ENCODE data around the gene JUND. TPM values are rescaled to one million over a fixed set of nuclear protein-coding genes. Genes with fewer than 3 reads are reported as not detected.

The JUND gene
- total RNA-seq, 1 experiment from 2014 or later: 151 TPM

- Histone ChIP-seq H3K27me3 (ENCODE audit: low read length) (no peaks in the 10 kb centered on the region), H3K27ac (ENCODE audit: low read length) (no peak overlapping the region), H2AFZ (ENCODE audit: low read length) (no peak overlapping the region), H3K4me2 (ENCODE audit: low read length) (peak overlapping the region; percentile 66), H3K4me1 (ENCODE audit: insufficient read depth, low read length) (no peaks in the 10 kb centered on the region), H3K36me3 (ENCODE audit: low read depth, low read length) (no peaks in the 10 kb centered on the region), H3K9me3 (ENCODE audit: low read length) (no peaks in the 10 kb centered on the region), H3K79me2 (ENCODE audit: low read length) (no peaks in the 10 kb centered on the region), H4K20me1 (ENCODE audit: low read length) (no peaks in the 10 kb centered on the region), H3K9ac (ENCODE audit: low read length) (no peak overlapping the region), H3F3A (ENCODE audit: low read length, unreplicated experiment) (no peaks in the 10 kb centered on the region), H3K4me3 (ENCODE audit: low read length) (no peak overlapping the region), H3K9me2 (replicated peaks; ENCODE audit: low read length) (no peaks in the 10 kb centered on the region)
- no peak for DNase-seq
- ChIA-PET POLR2A (ENCODE audit: unreplicated experiment) (interaction anchor here (0.6 kb wide), 1 partner anchor 39 kb away, joined by 4 read pairs; no protein-coding TSS in a partner anchor), CTCF (no interaction called here)
- TF ChIP-seq EZH2phosphoT487 (IDR thresholded peaks at IDR 0.05; ENCODE audit: borderline replicate concordance, low read length) (no peak), CTCF (conservative IDR thresholded peaks at IDR 0.05; ENCODE audit: low read depth, low read length) (no peak), EZH2 (IDR thresholded peaks at IDR 0.05; ENCODE audit: low read length, unreplicated experiment) (no peak)
- no TSS peak for BruUV-seq (replicated peaks)
- intact Hi-C loops (cut with micrococcal nuclease): no loop called here
- peak; percentile 37 for ATAC-seq
Measured at GRCh38 chr19:18232540-18233223, 48.7 kb downstream of the JUND start.

GRCh38 chr19:18231775-18232174 is 49.6 kb downstream of the JUND start:
- H3K9ac ChIP-seq (ENCODE audit: low read length): no peak overlapping the region
- H2AFZ ChIP-seq (ENCODE audit: low read length): no peak overlapping the region
- POLR2A ChIA-PET (ENCODE audit: unreplicated experiment): no interaction called here
- H3K4me2 ChIP-seq (ENCODE audit: low read length): no peak overlapping the region
- H3K4me1 ChIP-seq (ENCODE audit: insufficient read depth, low read length): no peaks in the 10 kb centered on the region
- no peaks in the 10 kb centered on the region for H3K36me3 ChIP-seq (ENCODE audit: low read depth, low read length)
- no TSS peak for BruUV-seq (replicated peaks)
- intact Hi-C loops (cut with micrococcal nuclease): no loop called here
- H3F3A ChIP-seq (ENCODE audit: low read length, unreplicated experiment): no peaks in the 10 kb centered on the region
- TF ChIP-seq EZH2phosphoT487 (IDR thresholded peaks at IDR 0.05; ENCODE audit: borderline replicate concordance, low read length) (no peak), CTCF (conservative IDR thresholded peaks at IDR 0.05; ENCODE audit: low read depth, low read length) (no peak), EZH2 (IDR thresholded peaks at IDR 0.05; ENCODE audit: low read length, unreplicated experiment) (no peak)
- no peaks in the 10 kb centered on the region for H3K27me3 ChIP-seq (ENCODE audit: low read length)
- CTCF ChIA-PET: no interaction called here
- no peaks in the 10 kb centered on the region for H3K79me2 ChIP-seq (ENCODE audit: low read length)
- H3K27ac ChIP-seq (ENCODE audit: low read length): no peak overlapping the region
- no peaks in the 10 kb centered on the region for H4K20me1 ChIP-seq (ENCODE audit: low read length)
- H3K4me3 ChIP-seq (ENCODE audit: low read length): no peak overlapping the region
- H3K9me3 ChIP-seq (ENCODE audit: low read length): no peaks in the 10 kb centered on the region
- H3K9me2 ChIP-seq (replicated peaks; ENCODE audit: low read length): no peaks in the 10 kb centered on the region
- no peak for DNase-seq
- ATAC-seq: no peak

- CTCF ChIA-PET: interaction anchor here (0.6 kb wide), 1 partner anchor 27 kb away, joined by 3 read pairs; the partner anchor contains the start of gene RAB3A
- H3K27ac ChIP-seq (ENCODE audit: low read length): no peak overlapping the region
- no peaks in the 10 kb centered on the region for H4K20me1 ChIP-seq (ENCODE audit: low read length)
- intact Hi-C loops (cut with micrococcal nuclease): no loop called here
- H2AFZ ChIP-seq (ENCODE audit: low read length): no peak overlapping the region
- no peaks in the 10 kb centered on the region for H3K79me2 ChIP-seq (ENCODE audit: low read length)
- H3K9me2 ChIP-seq (replicated peaks; ENCODE audit: low read length): no peaks in the 10 kb centered on the region
- no peak for DNase-seq
- H3K36me3 ChIP-seq (ENCODE audit: low read depth, low read length): no peaks in the 10 kb centered on the region
- no peaks in the 10 kb centered on the region for H3K9me3 ChIP-seq (ENCODE audit: low read length)
- no TSS peak for BruUV-seq (replicated peaks)
- TF ChIP-seq EZH2 (IDR thresholded peaks at IDR 0.05; ENCODE audit: low read length, unreplicated experiment): no peak
- TF ChIP-seq EZH2phosphoT487 (IDR thresholded peaks at IDR 0.05; ENCODE audit: borderline replicate concordance, low read length): no peak
- POLR2A ChIA-PET (ENCODE audit: unreplicated experiment): no interaction called here
- H3K4me2 ChIP-seq (ENCODE audit: low read length): no peak overlapping the region
- no peak for ATAC-seq
- no peaks in the 10 kb centered on the region for H3K4me1 ChIP-seq (ENCODE audit: insufficient read depth, low read length)
- H3K27me3 ChIP-seq (ENCODE audit: low read length): no peaks in the 10 kb centered on the region
- no peaks in the 10 kb centered on the region for H3F3A ChIP-seq (ENCODE audit: low read length, unreplicated experiment)
- no peak overlapping the region for H3K4me3 ChIP-seq (ENCODE audit: low read length)
- H3K9ac ChIP-seq (ENCODE audit: low read length): no peak overlapping the region
Measured at GRCh38 chr19:18230941-18231734, 50.3 kb downstream of the JUND start.

All from PC-3 (cell line).